HG03558 (cell line): ENCODE measurements around the gene SIRT3.
"Not testable (repeated sequence)": the region's sequence is repeated elsewhere in the genome, so short reads cannot be mapped to it uniquely, and the experiment has no call there.

Experiments
- ATAC-seq: cut with Tn5 transposase; IDR thresholded peaks from one replicate; pipeline ENCODE4 v1.9.1; 2021; ENCODE audit warnings: moderate number of reproducible peaks; ENCODE audit not compliant: unreplicated experiment; ENCODE audit errors: extremely low read depth

The SIRT3 gene

GRCh38 chr11:206002-206384 lies 30.1 kb downstream of the SIRT3 start:
- ATAC-seq = no peak

DNA sequence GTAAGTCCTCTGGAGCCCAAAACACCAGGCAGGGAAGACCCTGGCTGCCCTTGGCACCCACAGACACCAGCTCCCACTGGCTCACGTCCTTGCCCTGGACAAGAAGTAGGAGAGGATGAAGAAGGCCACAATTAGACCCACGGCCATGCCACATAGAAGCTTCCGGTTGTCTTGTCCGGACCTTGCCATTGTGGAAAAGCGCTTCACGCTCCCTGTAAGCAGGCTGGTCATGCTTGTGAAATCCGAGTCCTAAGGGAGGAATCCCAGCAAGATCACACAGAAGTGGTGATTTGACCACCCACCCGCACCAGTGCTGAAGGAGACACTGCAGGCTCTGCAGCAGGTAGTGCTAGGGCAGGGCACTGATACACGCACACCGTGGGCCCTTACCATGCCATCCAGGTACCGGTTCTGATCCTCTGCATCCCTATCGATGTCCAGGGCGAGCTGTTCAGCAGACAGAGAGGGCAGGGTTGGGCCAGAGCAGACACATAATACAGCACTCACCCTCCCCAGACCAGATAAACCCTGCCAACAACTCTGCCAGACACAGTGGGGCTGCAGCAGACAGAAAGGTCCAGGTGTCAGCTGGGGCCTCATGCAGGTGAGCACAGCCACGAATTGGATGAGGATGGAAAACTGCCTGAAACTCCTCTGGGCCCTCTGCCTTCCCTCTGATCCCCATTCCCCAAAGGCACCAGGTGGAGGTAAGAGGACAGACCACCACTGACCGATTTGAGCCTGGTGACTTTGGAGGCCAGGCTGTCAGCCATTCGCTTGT lies 30.7 kb downstream of the SIRT3 start:
- no peak for ATAC-seq

GRCh38 chr11:204587-205109 lies 31.5 kb downstream of the SIRT3 start:
- no peak for ATAC-seq

DNA sequence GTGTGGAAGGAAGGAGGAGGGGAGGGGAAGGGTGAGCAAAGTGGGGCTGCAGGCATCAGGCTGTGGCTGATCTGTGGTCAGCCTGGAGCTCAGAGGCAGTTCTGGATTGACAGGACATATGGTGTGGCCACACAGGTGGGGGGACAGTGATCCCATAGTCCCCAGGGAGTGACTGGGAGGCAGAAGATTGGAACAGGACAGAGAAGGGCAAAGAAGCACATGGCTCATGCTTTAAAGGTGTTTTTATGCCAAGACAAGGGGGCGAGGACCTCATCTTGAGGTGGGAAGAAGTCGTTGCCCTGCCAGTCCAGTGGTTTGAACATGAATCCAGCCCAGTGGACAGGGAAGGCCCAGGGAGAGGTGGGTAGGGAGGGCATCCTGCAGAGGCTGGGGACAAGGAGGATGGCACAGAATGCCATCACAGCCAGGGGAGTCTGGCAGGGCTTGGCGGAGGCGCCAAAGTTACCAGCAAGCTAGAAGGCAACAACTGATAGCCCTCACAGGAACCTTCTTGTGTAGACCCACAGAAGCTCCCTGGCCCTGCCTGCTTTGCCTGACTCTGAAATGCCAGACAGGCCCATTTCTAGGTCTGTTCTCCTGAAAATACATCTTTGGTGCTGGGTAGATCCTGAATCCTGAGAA lies 32.1 kb downstream of the SIRT3 start:
- no peak for ATAC-seq

DNA sequence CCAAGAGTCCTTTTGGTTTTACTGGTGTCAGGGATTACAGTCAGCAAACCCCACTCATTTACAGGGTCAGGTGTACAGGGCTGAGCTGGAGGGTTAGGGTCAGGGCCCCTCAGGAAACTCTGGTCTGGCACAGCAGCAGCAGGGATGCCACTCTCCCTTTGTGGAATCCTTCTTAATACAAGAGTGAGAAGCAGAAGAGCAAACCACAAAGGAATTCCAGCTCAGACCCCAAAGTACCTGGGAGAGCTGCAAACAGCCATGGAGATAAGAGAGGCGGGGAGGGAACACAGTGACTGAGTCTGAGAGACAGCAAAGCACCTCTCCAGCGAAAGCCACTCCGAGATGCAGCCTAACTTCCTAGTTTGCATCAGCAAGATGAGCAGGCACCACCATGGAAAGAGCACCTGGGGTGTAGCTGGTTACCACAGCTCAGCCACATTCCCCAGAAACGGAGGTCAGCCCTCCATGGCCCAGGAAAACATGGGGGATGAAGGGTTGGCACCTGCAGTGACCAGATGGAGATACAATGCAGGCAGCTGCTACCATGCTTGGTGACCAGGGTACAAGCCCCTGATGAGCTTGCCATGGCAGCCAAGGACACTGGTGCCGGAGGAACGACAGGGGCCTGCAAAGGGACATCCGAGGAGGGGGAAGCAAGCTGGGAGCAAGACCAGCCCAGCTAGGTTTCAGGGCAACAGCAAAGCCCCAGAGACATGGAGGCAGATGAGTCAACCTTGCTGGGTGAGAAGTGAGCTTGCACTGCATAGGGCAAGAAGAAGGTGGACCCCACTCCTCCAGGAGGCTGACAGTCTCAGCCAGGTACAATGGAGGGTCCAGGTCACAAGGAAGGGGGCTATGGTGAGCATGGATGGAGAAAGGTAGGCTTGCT lies 32.8 kb downstream of the SIRT3 start:
- ATAC-seq = no peak

DNA sequence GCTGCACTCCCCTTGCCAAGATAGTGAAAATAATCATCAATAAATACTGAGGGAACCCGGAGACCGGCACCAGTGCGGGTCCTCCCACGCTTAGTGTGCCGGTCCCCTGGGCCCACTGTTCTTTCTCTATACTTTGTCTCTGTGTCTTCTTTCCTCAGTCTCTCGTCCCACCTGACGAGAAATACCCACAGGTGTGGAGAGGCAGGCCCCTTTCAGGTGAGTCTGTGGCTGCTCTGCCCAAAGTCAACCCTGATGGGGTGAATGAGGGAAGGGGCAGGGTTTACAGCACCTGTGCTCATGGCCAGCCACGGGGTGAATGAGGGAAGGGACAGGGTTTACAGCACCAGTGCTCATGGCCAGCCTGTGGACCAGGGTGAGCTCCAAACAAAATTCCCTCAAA lies 33.7 kb downstream of the SIRT3 start:
- ATAC-seq = no peak

- ATAC-seq = no peak
Observed at GRCh38 chr11:201966-202365, 34.2 kb downstream of the SIRT3 start.

GRCh38 chr11:200224-201003 lies 35.7 kb downstream of the SIRT3 start:
- no peak for ATAC-seq

DNA sequence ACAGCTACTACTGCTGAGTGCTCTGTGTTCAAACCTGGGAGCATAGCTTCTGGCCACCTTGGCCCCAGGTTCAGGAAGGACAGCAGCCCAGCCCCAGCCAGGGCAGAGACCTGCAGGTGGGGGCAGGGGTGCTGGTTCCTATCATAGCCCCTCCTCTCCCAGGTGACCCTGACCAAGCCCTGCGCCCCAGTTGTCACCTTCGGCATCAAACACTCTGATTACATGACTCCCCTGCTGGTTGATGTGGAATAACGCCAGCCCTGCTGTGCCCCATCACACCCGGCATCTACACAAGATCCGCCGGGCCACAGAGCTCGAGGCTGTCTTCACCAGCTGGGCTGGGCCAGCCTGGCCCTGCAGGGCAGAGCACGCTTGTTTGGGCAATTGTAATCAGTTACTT lies 36.4 kb downstream of the SIRT3 start:
- ATAC-seq = no peak

DNA sequence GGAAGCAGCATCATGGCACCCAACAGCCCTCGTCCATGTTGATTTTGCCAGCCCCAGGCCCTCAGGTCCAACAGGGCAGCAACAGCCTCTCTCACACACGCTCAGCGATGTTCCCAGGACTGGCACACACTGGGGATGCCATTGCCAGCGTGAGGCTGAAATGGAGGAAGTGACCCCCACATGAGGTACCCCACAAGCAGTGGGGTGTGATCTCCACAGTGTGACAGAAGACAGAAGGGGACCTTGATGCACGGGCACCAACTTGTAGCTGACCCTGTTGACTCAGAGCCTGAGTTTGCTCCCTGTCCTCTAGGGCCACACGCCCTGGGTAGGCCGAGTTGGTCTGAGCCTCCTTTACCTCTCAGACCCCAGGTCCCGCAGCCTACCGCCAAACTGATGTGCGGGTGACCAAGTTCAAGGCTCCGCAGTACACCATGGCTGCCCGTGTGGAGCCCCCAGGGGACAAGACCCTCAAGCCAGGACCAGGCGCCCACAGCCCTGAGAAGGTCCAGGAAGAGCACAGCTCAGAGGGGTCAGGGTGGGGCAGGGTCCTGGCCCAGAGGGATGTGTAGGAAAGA lies 37.0 kb downstream of the SIRT3 start:
- no peak for ATAC-seq

DNA sequence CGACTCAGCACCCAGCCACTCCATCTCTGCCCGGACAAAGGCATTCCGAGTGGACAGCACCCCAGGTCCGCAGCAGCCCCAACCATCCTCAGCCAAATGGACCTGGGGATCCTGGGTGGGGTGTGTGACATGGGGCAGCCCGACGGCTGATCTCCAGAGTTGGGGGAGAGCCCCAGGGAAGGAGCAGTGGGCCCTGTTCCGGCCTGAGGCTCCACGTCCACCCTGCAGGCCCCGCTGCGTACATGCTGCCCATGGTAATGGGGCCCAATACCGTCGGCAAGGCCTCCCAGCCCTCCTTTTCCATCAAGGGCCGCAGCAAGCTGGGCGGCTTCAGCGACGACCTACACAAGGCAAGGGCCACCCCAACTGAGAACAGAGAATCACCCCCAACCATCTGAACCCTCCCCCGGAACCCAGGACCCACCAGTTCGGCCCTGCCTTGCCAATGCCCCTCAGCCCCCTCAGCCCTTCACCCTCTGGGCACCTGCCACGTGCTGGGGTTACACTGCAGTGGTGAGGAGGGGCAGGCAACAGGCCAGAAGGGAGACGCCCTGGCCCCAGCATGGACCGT lies 37.8 kb downstream of the SIRT3 start:
- ATAC-seq = no peak

DNA sequence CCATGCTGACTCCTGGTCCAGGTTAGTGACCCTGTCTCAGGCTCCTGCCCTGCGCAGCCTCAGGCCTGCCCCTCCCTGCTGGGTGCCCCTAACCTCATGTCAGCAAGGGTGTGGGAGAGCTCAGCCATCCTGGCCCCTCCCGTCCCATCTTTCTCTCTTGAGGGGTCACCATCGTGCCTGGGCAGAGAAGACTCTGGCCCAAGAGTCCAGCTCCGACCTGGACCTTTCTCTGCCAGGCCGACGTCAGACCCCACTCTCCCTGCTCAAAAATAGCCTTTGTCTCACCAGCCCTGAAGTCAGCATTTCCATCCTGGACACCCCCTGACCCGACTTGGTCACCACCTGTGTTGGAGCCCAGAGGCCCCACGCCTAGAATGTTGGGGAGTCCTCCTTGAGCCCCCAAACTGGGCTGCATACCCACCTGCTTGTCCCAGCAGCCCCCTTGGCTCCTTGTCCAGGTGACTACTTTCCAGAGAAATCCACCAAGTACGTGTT lies 38.4 kb downstream of the SIRT3 start:
- ATAC-seq = no peak

DNA sequence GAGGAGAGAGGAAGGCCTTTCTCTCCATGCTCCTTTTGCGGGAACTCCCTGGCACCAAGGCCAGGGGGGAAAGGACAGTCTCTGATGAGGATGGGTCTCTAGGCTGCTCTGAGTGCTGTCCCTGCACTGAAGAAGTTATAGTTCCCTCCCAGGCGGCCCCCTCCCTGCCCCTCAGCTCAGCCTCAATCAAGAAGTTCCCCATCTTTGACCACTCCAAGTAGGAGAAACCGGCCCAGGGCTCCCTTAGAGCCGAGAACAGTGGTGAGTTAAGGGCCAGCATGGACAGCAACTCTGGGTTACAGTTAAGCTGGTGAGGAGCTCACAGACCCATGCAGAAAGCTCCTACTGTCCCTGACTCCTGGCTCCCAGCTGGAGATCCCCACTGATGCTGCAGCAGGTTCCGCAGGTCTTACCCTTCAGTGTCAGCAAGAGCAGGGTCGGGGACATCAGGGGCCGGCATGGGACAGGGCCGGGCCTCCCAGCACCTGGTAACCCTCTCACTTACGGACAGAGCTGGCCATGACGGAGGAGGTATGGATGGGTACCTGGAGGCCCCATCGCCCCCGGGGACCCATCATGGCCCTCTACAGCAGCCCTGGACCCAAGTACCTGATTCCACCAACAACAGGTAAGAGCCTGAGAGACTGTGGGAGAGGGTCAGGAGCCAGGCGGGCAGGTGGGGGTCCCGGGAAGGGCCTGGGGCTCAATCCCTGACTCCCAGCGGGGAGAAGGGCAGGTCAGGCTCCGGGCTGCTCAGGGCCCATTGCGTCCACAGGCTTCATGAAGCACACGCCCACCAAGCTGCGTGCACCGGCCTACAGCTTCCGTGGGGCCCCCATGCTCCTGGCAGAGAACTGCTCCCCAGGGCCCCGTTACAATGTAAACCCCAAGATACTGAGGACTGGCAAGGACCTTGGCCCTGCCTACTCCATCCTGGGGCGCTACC lies 39.1 kb downstream of the SIRT3 start:
- ATAC-seq = no peak

DNA sequence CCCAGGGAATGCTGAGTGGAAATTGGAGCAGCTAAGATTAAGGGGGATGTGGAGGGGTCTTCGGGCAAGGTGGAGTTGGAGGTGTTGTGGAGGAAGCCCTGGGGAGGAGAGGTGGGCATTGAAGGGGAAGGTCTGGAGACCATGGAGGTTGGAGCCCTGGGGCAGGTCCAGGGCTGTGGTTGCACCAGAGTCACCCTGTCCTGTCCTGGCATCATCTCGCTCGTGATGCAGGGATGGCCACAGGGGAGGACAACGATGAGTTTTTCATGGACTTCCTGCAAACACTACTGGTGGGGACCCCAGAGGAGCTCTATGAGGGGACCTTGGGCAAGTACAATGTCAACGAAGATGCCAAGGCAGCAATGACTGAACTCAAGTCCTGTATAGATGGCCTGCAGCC lies 42.7 kb downstream of the SIRT3 start:
- ATAC-seq = not testable (repeated sequence)

- ATAC-seq = not testable (repeated sequence)
Observed at GRCh38 chr11:192674-193128, 43.4 kb downstream of the SIRT3 start, which contains the start of gene SCGB1C1. Gene SCGB1C1 (plus strand): TSS chr11:193078. CDS start chr11:193100, 22 bp downstream.

GRCh38 chr11:191490-192478 lies 44.4 kb downstream of the SIRT3 start:
- not testable (repeated sequence) for ATAC-seq

DNA sequence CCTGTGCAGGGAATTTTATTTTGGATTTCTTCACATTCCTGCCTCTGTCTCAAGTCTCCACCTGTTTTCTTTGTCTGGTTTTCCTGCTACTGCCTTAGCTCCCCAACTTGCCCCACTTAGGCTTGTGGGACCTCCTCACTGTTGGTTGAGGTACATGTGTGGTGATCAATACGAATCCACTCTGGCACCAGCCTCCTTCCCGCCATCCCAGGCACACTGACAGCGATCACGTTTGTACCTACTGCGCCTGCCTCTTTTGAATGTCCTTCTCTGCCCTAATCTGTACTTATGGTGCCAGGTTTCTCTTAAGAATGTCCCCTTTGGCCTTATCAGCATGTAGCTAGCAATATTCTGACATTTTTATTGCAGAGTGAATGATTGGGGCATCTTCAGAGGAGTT lies 45.6 kb downstream of the SIRT3 start:
- not testable (repeated sequence) for ATAC-seq
